ENCODE measurements around the gene ARID1B. TPM values are rescaled to one million over a fixed set of nuclear protein-coding genes. Genes with fewer than 3 reads are reported as not detected.

The ARID1B gene
- total RNA-seq, 5 donors from 2014 or later (not counting 1 experiment from before 2014, with no cell fraction given), result 103 to 161 (median 108) TPM

- ChIA-PET POLR2A (no interaction called here), CTCF (no interaction called here)
- Histone ChIP-seq H3K27ac (ENCODE audit: low read length) (no peak overlapping the region), H3K27me3 (replicated peaks in 1 of 2; ENCODE audit: control insufficient read depth in 2 of 2, extremely low read depth in 1 of 2, insufficient read depth in 2 of 2, low read length in 1 of 2) (no peaks in the 10 kb centered on the region), H3K36me3 (ENCODE audit: control insufficient read depth in 2 of 2, extremely low read depth in 1 of 2, insufficient read depth in 1 of 2, low read length in 1 of 2) (peaks cover 7 to 13% of the 10 kb centered on the region in 2 donors), H3K9me3 (no peaks in the 10 kb centered on the region), H3K4me1 (ENCODE audit: control insufficient read depth in 1 of 2, extremely low read depth in 1 of 2, insufficient read depth in 2 of 2, low read length in 2 of 2) (no peaks in the 10 kb centered on the region), H3K4me3 (ENCODE audit: control insufficient read depth in 1 of 2, extremely low read depth in 1 of 2, low read length in 1 of 2) (no peak overlapping the region)
- Mint-ChIP-seq H3K9me3 (no peaks in the 10 kb centered on the region), H3K36me3 (peaks cover 38% of the 10 kb centered on the region), H3K27ac (no peak overlapping the region), H3K27me3 (no peaks in the 10 kb centered on the region), H3K4me1 (peaks cover 8 to 20% (median 16%) of the 10 kb centered on the region in 3 donors), H3K4me3 (no peak overlapping the region)
- no peak for DNase-seq
- no peak for ATAC-seq (replicated peaks in 1 of 4)
- 100% methylated on average over 2 of the region's 6 CpGs for whole genome bisulfite sequencing (ENCODE audit: insufficient coverage)
Observed at GRCh38 chr6:157117431-157118095, 340.4 kb downstream of the ARID1B start.

GRCh38 chr6:157119502-157120027, 342.4 kb downstream of the ARID1B start:
- H3K4me1 Mint-ChIP-seq, result peaks cover 12 to 16% (median 15%) of the 10 kb centered on the region in 3 donors
- POLR2A ChIA-PET, result interaction anchor here in 1 of 2 donors (0.6 kb wide), 1 partner anchor 494 kb away, joined by 4 read pairs; no protein-coding TSS in a partner anchor
- ATAC-seq (replicated peaks in 1 of 4), result no peak
- Histone ChIP-seq H3K36me3 (ENCODE audit: control insufficient read depth in 2 of 2, extremely low read depth in 1 of 2, insufficient read depth in 1 of 2, low read length in 1 of 2) (peaks cover 7 to 13% of the 10 kb centered on the region in 2 donors), H3K4me1 (ENCODE audit: control insufficient read depth in 1 of 2, extremely low read depth in 1 of 2, insufficient read depth in 2 of 2, low read length in 2 of 2) (peaks cover 0 to 2% of the 10 kb centered on the region in 2 experiments), H3K27me3 (replicated peaks in 1 of 2; ENCODE audit: control insufficient read depth in 2 of 2, extremely low read depth in 1 of 2, insufficient read depth in 2 of 2, low read length in 1 of 2) (no peaks in the 10 kb centered on the region), H3K4me3 (ENCODE audit: control insufficient read depth in 1 of 2, extremely low read depth in 1 of 2, low read length in 1 of 2) (no peak overlapping the region), H3K9me3 (no peaks in the 10 kb centered on the region), H3K27ac (ENCODE audit: low read length) (no peak overlapping the region)
- 94% methylated on average over 3 of the region's 3 CpGs for WGBS (ENCODE audit: insufficient coverage)
- no peaks in the 10 kb centered on the region for H3K27me3 Mint-ChIP-seq
- no peaks in the 10 kb centered on the region for H3K9me3 Mint-ChIP-seq
- H3K4me3 Mint-ChIP-seq, result no peak overlapping the region
- DNase-seq, result no peak
- peaks cover 32% of the 10 kb centered on the region for H3K36me3 Mint-ChIP-seq
- no peak overlapping the region for H3K27ac Mint-ChIP-seq
- CTCF ChIA-PET, result no interaction called here

GRCh38 chr6:157120534-157121232, 343.5 kb downstream of the ARID1B start:
- peaks cover 0 to 2% of the 10 kb centered on the region in 2 experiments for H3K4me1 ChIP-seq (ENCODE audit: control insufficient read depth in 1 of 2, extremely low read depth in 1 of 2, insufficient read depth in 2 of 2, low read length in 2 of 2)
- Mint-ChIP-seq H3K4me3 (no peak overlapping the region), H3K27me3 (no peaks in the 10 kb centered on the region), H3K9me3 (no peaks in the 10 kb centered on the region), H3K4me1 (peaks cover 15 to 22% (median 17%) of the 10 kb centered on the region in 3 donors), H3K36me3 (peaks cover 29% of the 10 kb centered on the region), H3K27ac (no peak overlapping the region)
- H3K4me3 ChIP-seq (ENCODE audit: control insufficient read depth in 1 of 2, extremely low read depth in 1 of 2, low read length in 1 of 2), result no peak overlapping the region
- H3K36me3 ChIP-seq (ENCODE audit: control insufficient read depth in 2 of 2, extremely low read depth in 1 of 2, insufficient read depth in 1 of 2, low read length in 1 of 2), result peaks cover 4 to 13% of the 10 kb centered on the region in 2 donors
- H3K27me3 ChIP-seq (replicated peaks in 1 of 2; ENCODE audit: control insufficient read depth in 2 of 2, extremely low read depth in 1 of 2, insufficient read depth in 2 of 2, low read length in 1 of 2), result no peaks in the 10 kb centered on the region
- ChIA-PET CTCF (interaction anchor here in 1 of 2 donors (0.5 kb wide), 1 partner anchor 173 kb away, joined by 3 read pairs; no protein-coding TSS in a partner anchor), POLR2A (interaction anchor here in 1 of 2 donors (0.6 kb wide), 2 partner anchors 54 to 883 kb away, joined by 3 to 4 read pairs; no protein-coding TSS in a partner anchor)
- H3K9me3 ChIP-seq, result no peaks in the 10 kb centered on the region
- ATAC-seq (replicated peaks in 1 of 4), result no peak
- H3K27ac ChIP-seq (ENCODE audit: low read length), result no peak overlapping the region
- WGBS (ENCODE audit: insufficient coverage), result 92% methylated on average over 6 of the region's 10 CpGs
- no peak for DNase-seq

- Histone ChIP-seq H3K4me3 (ENCODE audit: control insufficient read depth in 1 of 2, extremely low read depth in 1 of 2, low read length in 1 of 2) (no peak overlapping the region), H3K36me3 (ENCODE audit: control insufficient read depth in 2 of 2, extremely low read depth in 1 of 2, insufficient read depth in 1 of 2, low read length in 1 of 2) (peaks cover 4 to 13% of the 10 kb centered on the region in 2 donors), H3K9me3 (no peaks in the 10 kb centered on the region), H3K27me3 (replicated peaks in 1 of 2; ENCODE audit: control insufficient read depth in 2 of 2, extremely low read depth in 1 of 2, insufficient read depth in 2 of 2, low read length in 1 of 2) (no peaks in the 10 kb centered on the region), H3K4me1 (ENCODE audit: control insufficient read depth in 1 of 2, extremely low read depth in 1 of 2, insufficient read depth in 2 of 2, low read length in 2 of 2) (peaks cover 0 to 2% of the 10 kb centered on the region in 2 experiments), H3K27ac (ENCODE audit: low read length) (no peak overlapping the region)
- no peaks in the 10 kb centered on the region for H3K27me3 Mint-ChIP-seq
- ATAC-seq (replicated peaks in 1 of 4) (no peak), DNase-seq (no peak)
- H3K36me3 Mint-ChIP-seq, result peaks cover 29% of the 10 kb centered on the region
- peaks cover 15 to 25% (median 22%) of the 10 kb centered on the region in 3 donors for H3K4me1 Mint-ChIP-seq
- CTCF ChIA-PET, result no interaction called here
- POLR2A ChIA-PET, result no interaction called here
- H3K9me3 Mint-ChIP-seq, result no peaks in the 10 kb centered on the region
- no peak overlapping the region for H3K27ac Mint-ChIP-seq
- H3K4me3 Mint-ChIP-seq, result no peak overlapping the region
- WGBS (ENCODE audit: insufficient coverage), result 100% methylated on average over 1 of the region's 6 CpGs
Observed at GRCh38 chr6:157121897-157122296, 344.7 kb downstream of the ARID1B start.

- Histone ChIP-seq H3K27me3 (replicated peaks in 1 of 2; ENCODE audit: control insufficient read depth in 2 of 2, extremely low read depth in 1 of 2, insufficient read depth in 2 of 2, low read length in 1 of 2) (no peaks in the 10 kb centered on the region), H3K36me3 (ENCODE audit: control insufficient read depth in 2 of 2, extremely low read depth in 1 of 2, insufficient read depth in 1 of 2, low read length in 1 of 2) (peaks cover 4 to 13% of the 10 kb centered on the region in 2 donors), H3K9me3 (no peaks in the 10 kb centered on the region), H3K4me3 (ENCODE audit: control insufficient read depth in 1 of 2, extremely low read depth in 1 of 2, low read length in 1 of 2) (no peak overlapping the region), H3K4me1 (ENCODE audit: control insufficient read depth in 1 of 2, extremely low read depth in 1 of 2, insufficient read depth in 2 of 2, low read length in 2 of 2) (peaks cover 0 to 2% of the 10 kb centered on the region in 2 experiments), H3K27ac (ENCODE audit: low read length) (no peak overlapping the region)
- no peaks in the 10 kb centered on the region for H3K27me3 Mint-ChIP-seq
- DNase-seq (no peak), ATAC-seq (replicated peaks in 1 of 4) (no peak)
- H3K4me3 Mint-ChIP-seq, result no peak overlapping the region
- no peaks in the 10 kb centered on the region for H3K9me3 Mint-ChIP-seq
- ChIA-PET POLR2A (no interaction called here), CTCF (no interaction called here)
- H3K4me1 Mint-ChIP-seq, result peaks cover 18 to 28% (median 23%) of the 10 kb centered on the region in 3 donors
- H3K27ac Mint-ChIP-seq, result no peak overlapping the region
- H3K36me3 Mint-ChIP-seq, result peaks cover 28% of the 10 kb centered on the region
- WGBS (ENCODE audit: insufficient coverage), result 100% methylated on average over 3 of the region's 6 CpGs
Observed at GRCh38 chr6:157123234-157123633, 346.1 kb downstream of the ARID1B start.

- no peaks in the 10 kb centered on the region for H3K27me3 Mint-ChIP-seq
- ATAC-seq (replicated peaks in 1 of 4), result no peak
- H3K36me3 Mint-ChIP-seq, result peaks cover 25% of the 10 kb centered on the region
- H3K27ac ChIP-seq (ENCODE audit: low read length), result no peak overlapping the region
- ChIA-PET CTCF (interaction anchor here in 1 of 2 donors (0.5 to 0.6 kb wide), 3 partner anchors 25 to 1913 kb away, joined by 3 to 4 read pairs (median 4); no protein-coding TSS in a partner anchor), POLR2A (interaction anchor here in 1 of 2 donors (0.6 kb wide), 1 partner anchor 128 kb away, joined by 3 read pairs; no protein-coding TSS in a partner anchor)
- H3K9me3 ChIP-seq, result no peaks in the 10 kb centered on the region
- DNase-seq, result no peak
- H3K4me1 Mint-ChIP-seq, result peaks cover 17 to 27% (median 26%) of the 10 kb centered on the region in 3 donors
- H3K36me3 ChIP-seq (ENCODE audit: control insufficient read depth in 2 of 2, extremely low read depth in 1 of 2, insufficient read depth in 1 of 2, low read length in 1 of 2), result peaks cover 4 to 10% of the 10 kb centered on the region in 2 donors
- H3K9me3 Mint-ChIP-seq, result no peaks in the 10 kb centered on the region
- no peak overlapping the region for H3K27ac Mint-ChIP-seq
- H3K4me1 ChIP-seq (ENCODE audit: control insufficient read depth in 1 of 2, extremely low read depth in 1 of 2, insufficient read depth in 2 of 2, low read length in 2 of 2), result peaks cover 0 to 2% of the 10 kb centered on the region in 2 experiments
- H3K4me3 ChIP-seq (ENCODE audit: control insufficient read depth in 1 of 2, extremely low read depth in 1 of 2, low read length in 1 of 2), result no peak overlapping the region
- H3K4me3 Mint-ChIP-seq, result no peak overlapping the region
- 98% methylated on average over 4 of the region's 5 CpGs for WGBS (ENCODE audit: insufficient coverage)
- no peaks in the 10 kb centered on the region for H3K27me3 ChIP-seq (replicated peaks in 1 of 2; ENCODE audit: control insufficient read depth in 2 of 2, extremely low read depth in 1 of 2, insufficient read depth in 2 of 2, low read length in 1 of 2)
Observed at GRCh38 chr6:157124485-157125254, 347.5 kb downstream of the ARID1B start.

Measured in T-cell (primary cell).